ENCODE results near the gene GABRG3. TPM values are rescaled to one million over a fixed set of nuclear protein-coding genes. Genes with fewer than 3 reads are reported as not detected.

Gene GABRG3
- total RNA-seq, 1 donor from 2014 or later = 0.54 TPM

- Histone ChIP-seq H3K4me3 (ENCODE audit: insufficient read depth, low read depth, low read length) (no peak overlapping the region), H3K9me3 (ENCODE audit: insufficient read depth, low read depth, low read length) (peaks cover 4% of the 10 kb centered on the region), H3K79me2 (ENCODE audit: insufficient read depth, low read length) (no peaks in the 10 kb centered on the region), H3K4me2 (ENCODE audit: low read length) (no peak overlapping the region), H3K36me3 (ENCODE audit: insufficient read depth, low read length) (no peaks in the 10 kb centered on the region), H4K20me1 (ENCODE audit: insufficient read depth, low read length) (no peaks in the 10 kb centered on the region), H3K27ac (ENCODE audit: low read depth, low read length) (no peak overlapping the region), H2AFZ (ENCODE audit: low read depth, low read length) (no peak overlapping the region), H3K9ac (ENCODE audit: low read length) (no peak overlapping the region), H3K4me1 (ENCODE audit: insufficient read depth, low read length) (no peaks in the 10 kb centered on the region), H3K27me3 (ENCODE audit: insufficient read depth, low read length) (no peaks in the 10 kb centered on the region)
- Mint-ChIP-seq H3K4me1 (ENCODE audit: low read depth, unreplicated experiment) (no peaks in the 10 kb centered on the region), H3K36me3 (ENCODE audit: low read depth, unreplicated experiment) (no peaks in the 10 kb centered on the region), H3K27me3 (ENCODE audit: low read depth, unreplicated experiment) (peaks cover 2% of the 10 kb centered on the region), H3K4me3 (ENCODE audit: unreplicated experiment) (no peak overlapping the region), H3K9me3 (ENCODE audit: unreplicated experiment) (peaks cover 4% of the 10 kb centered on the region), H3K27ac (ENCODE audit: unreplicated experiment) (no peak overlapping the region)
- TF ChIP-seq CTCF (IDR thresholded peaks at IDR 0.05; ENCODE audit: insufficient read depth, low read depth, low read length) (no peak), EZH2 (IDR thresholded peaks at IDR 0.05; ENCODE audit: insufficient read depth, low read length) (no peak)
- DNase-seq (ENCODE audit: low read depth) = no peak
- FAIRE-seq = no peak
These were observed 558.4 kb downstream of the GABRG3 start for GRCh38 chr15:27529399-27529798.

GRCh38 chr15:27530994-27531393 is 560.0 kb downstream of the GABRG3 start:
- no peaks in the 10 kb centered on the region for H3K36me3 ChIP-seq (ENCODE audit: insufficient read depth, low read length)
- H3K4me1 ChIP-seq (ENCODE audit: insufficient read depth, low read length) = no peaks in the 10 kb centered on the region
- DNase-seq (ENCODE audit: low read depth) (no peak), FAIRE-seq (no peak)
- H3K79me2 ChIP-seq (ENCODE audit: insufficient read depth, low read length) = no peaks in the 10 kb centered on the region
- no peak overlapping the region for H3K4me3 Mint-ChIP-seq (ENCODE audit: unreplicated experiment)
- peaks cover 7% of the 10 kb centered on the region for H3K9me3 Mint-ChIP-seq (ENCODE audit: unreplicated experiment)
- peaks cover 2% of the 10 kb centered on the region for H3K27me3 Mint-ChIP-seq (ENCODE audit: low read depth, unreplicated experiment)
- no peak overlapping the region for H3K27ac Mint-ChIP-seq (ENCODE audit: unreplicated experiment)
- H2AFZ ChIP-seq (ENCODE audit: low read depth, low read length) = no peak overlapping the region
- H3K4me2 ChIP-seq (ENCODE audit: low read length) = no peak overlapping the region
- no peaks in the 10 kb centered on the region for H3K27me3 ChIP-seq (ENCODE audit: insufficient read depth, low read length)
- no peak overlapping the region for H3K4me3 ChIP-seq (ENCODE audit: insufficient read depth, low read depth, low read length)
- TF ChIP-seq CTCF (IDR thresholded peaks at IDR 0.05; ENCODE audit: insufficient read depth, low read depth, low read length) (no peak), EZH2 (IDR thresholded peaks at IDR 0.05; ENCODE audit: insufficient read depth, low read length) (no peak)
- H3K27ac ChIP-seq (ENCODE audit: low read depth, low read length) = no peak overlapping the region
- H3K4me1 Mint-ChIP-seq (ENCODE audit: low read depth, unreplicated experiment) = peaks cover 5% of the 10 kb centered on the region
- peaks cover 4% of the 10 kb centered on the region for H3K9me3 ChIP-seq (ENCODE audit: insufficient read depth, low read depth, low read length)
- no peak overlapping the region for H3K9ac ChIP-seq (ENCODE audit: low read length)
- no peaks in the 10 kb centered on the region for H3K36me3 Mint-ChIP-seq (ENCODE audit: low read depth, unreplicated experiment)
- no peaks in the 10 kb centered on the region for H4K20me1 ChIP-seq (ENCODE audit: insufficient read depth, low read length)

- Mint-ChIP-seq H3K27me3 (ENCODE audit: low read depth, unreplicated experiment) (peaks cover 2% of the 10 kb centered on the region), H3K4me1 (ENCODE audit: low read depth, unreplicated experiment) (peaks cover 7% of the 10 kb centered on the region), H3K9me3 (ENCODE audit: unreplicated experiment) (peaks cover 7% of the 10 kb centered on the region), H3K4me3 (ENCODE audit: unreplicated experiment) (no peak overlapping the region), H3K36me3 (ENCODE audit: low read depth, unreplicated experiment) (no peaks in the 10 kb centered on the region), H3K27ac (ENCODE audit: unreplicated experiment) (no peak overlapping the region)
- Histone ChIP-seq H3K9ac (ENCODE audit: low read length) (no peak overlapping the region), H4K20me1 (ENCODE audit: insufficient read depth, low read length) (no peaks in the 10 kb centered on the region), H3K27ac (ENCODE audit: low read depth, low read length) (no peak overlapping the region), H3K4me1 (ENCODE audit: insufficient read depth, low read length) (no peaks in the 10 kb centered on the region), H3K4me2 (ENCODE audit: low read length) (no peak overlapping the region), H2AFZ (ENCODE audit: low read depth, low read length) (no peak overlapping the region), H3K36me3 (ENCODE audit: insufficient read depth, low read length) (no peaks in the 10 kb centered on the region), H3K27me3 (ENCODE audit: insufficient read depth, low read length) (no peaks in the 10 kb centered on the region), H3K79me2 (ENCODE audit: insufficient read depth, low read length) (no peaks in the 10 kb centered on the region), H3K4me3 (ENCODE audit: insufficient read depth, low read depth, low read length) (no peak overlapping the region), H3K9me3 (ENCODE audit: insufficient read depth, low read depth, low read length) (peaks cover 2% of the 10 kb centered on the region)
- TF ChIP-seq CTCF (IDR thresholded peaks at IDR 0.05; ENCODE audit: insufficient read depth, low read depth, low read length) = no peak
- TF ChIP-seq EZH2 (IDR thresholded peaks at IDR 0.05; ENCODE audit: insufficient read depth, low read length) = no peak
- DNase-seq (ENCODE audit: low read depth) = no peak
- no peak for FAIRE-seq
These were observed 561.4 kb downstream of the GABRG3 start for GRCh38 chr15:27532358-27532757.

All from astrocyte (in vitro differentiated cells and primary cell).